HG03354 (cell line): Measurements from ENCODE around the gene MYO3A.
A peak's percentile ranks its signal among the peaks of the same experiment; 100 is the strongest.

ENCODE experiments used
- ATAC-seq: cut with Tn5 transposase; IDR thresholded peaks from one replicate; pipeline ENCODE4 v1.9.1; 2021; ENCODE audit warnings: mild to moderate bottlenecking; ENCODE audit not compliant: unreplicated experiment, poor library complexity, severe bottlenecking

The MYO3A gene

DNA sequence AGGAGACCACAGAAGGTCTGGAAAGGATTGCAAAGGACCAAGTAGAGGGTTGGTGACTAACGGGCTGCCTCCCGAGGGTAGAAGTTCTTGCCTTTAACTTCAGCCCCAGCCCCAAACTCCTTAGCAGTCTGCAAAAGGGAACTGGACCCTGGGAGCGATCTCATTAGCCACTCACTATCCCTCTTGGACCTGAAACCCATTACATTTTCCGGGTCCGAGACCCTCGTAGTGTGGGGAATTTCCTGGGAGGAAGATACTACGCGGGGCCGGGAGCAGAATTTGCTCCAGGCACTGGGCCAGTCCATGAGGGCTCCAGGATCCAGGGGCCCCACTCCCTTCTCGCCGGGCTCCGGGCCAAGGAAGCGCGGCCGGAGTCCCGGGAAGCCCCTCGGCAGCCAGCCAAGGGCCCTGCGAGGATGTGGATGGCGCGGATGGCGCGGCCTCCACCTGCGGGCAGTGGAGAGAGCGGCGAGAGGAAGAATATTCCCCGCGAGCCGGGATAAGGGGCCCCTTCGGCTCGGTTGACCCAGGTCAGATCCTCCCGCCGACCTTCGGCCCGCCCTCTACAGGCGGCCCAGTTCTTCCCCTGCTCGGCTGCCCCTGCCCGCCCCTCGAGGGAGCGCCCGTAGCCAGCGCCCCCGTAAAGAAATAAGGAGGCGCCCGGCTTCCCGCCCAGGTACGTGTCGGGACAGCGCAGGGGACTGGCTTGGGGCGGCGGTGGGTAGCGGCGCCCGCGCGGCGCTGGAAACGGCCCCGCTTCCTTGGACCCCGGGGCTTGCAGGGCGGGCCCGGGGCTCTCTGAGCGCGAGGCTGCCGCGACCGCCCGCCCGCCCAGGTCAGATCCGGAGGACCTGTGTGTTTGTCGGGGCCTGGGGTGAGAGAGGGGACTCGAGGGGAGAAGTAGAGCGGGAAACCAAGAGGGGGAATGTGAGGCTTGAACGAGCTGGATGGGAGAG lies at the start of gene MYO3A:
MYO3A (plus strand) TSS at position 577 of the 956 bp plus-strand sequence. CDS start 17,882 bp downstream, outside the sequence.
- ATAC-seq, result no peak

DNA sequence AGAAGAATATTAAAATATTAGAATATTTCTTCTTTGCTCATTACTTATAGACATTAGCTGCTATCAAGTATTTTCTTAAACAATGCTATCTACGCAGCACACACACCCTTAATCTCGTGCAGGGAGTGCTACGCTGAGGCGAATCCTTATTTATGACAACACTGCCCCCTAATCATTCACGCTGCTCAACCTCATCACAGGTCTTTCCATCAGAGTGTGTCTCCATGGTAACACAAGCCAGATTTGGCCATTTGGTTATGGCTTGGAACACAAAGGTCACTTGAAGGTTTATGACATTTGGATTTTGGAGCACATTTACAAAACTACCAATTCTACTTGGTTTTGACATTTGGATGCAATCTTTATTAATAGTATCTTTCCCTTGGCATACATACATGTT lies 45.4 kb upstream of the MYO3A start:
- ATAC-seq, result no peak

DNA sequence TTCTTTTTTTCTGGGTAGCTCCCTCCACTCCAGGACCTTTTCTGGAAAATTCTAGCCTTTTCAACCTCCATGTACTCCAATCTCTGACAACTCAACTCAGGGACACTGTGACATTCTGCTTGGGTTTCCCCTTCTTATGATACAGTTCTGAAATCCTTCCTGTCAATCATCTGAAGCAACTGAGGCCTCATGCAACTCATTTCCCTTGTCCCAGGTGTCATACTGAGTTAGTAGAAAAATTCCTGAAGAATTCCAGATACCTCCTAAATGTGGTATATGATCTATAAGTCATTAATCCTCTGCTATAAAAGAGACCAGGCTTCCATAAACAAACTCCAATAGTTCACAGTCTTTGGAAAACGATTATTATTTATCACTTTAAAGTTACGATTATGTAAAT lies 43.0 kb upstream of the MYO3A start:
- ATAC-seq, result no peak

DNA sequence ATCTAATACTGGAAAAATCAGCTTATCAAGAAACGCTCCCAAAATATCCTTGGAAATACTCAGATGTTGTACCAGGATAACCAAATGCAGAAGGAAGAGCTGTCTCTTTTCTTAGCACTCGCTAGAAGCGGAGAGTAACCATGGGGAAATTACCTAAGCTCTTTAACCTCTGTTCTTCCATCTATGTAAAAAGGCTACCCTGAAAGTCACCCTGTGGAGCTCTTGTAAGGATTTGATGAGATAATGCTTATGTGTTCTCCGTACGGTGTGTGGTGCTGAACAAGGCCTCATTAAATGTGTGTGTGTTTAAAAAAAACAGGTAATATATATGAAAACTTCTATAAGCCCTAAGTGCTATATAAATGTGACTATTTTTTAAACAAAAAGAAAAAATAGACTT lies 38.2 kb upstream of the MYO3A start:
- ATAC-seq, result no peak

DNA sequence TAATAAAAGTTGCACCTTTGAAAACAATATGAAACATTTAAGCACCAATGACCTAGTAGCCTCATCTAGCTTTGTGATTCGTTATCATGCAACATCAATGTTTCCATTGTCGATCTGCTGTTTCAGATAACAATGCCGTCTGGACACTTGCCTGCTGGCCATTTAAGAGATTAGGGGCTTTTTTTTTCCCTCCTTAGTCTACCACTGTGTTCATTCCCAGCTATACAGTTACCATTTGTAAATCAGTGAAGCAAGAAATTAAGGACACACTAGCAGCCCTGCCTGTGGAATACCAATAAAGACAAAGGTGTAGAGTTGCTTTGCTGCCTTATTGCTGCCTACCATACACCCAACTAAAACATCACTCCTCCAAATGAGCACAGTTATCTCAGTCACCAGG lies 37.6 kb upstream of the MYO3A start:
- no peak for ATAC-seq

DNA sequence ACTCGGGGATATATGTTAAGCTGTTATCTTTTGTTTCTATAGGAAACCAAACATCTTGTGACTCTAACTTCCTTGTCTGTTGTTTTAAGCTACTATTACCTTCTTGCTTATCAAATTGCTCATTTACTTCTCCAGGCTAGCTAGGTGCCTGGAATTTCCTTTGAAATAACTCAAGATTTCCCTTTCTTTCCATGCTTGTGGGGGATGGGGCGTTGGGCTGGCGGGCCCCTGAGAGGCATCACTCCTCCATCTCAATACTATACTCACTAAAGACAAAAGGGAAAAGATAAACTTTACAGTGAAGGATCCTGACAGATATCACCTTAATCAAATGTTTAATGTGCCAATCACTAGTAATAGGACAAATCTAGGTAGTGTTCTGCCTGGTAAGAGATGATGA lies 34.7 kb upstream of the MYO3A start:
- no peak for ATAC-seq

DNA sequence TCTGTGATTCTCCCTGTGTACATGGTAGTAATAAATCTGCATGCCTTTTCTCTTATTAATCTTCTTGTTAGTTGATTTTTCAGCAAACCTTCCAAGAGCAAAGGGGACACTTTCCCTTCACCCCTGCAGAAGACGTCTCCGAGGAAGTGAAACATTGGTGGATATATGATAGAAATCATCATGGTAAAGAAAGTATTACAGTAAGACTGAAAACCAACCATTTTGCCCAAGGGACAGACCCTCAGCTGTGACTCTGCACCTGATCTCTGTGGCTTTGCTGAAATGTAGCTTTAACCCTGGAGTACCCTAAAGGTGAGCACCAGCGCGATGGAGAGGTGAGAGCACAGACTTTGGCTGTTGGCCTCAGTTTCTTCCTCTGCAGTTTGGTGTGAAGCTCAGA lies 32.8 kb upstream of the MYO3A start:
- peak; percentile 54 for ATAC-seq

- ATAC-seq, result peak; percentile 38
These were observed 32.0 kb upstream of the MYO3A start for GRCh38 chr10:25902002-25902401.

- ATAC-seq, result no peak
These were observed 26.8 kb upstream of the MYO3A start for GRCh38 chr10:25907261-25907660.

DNA sequence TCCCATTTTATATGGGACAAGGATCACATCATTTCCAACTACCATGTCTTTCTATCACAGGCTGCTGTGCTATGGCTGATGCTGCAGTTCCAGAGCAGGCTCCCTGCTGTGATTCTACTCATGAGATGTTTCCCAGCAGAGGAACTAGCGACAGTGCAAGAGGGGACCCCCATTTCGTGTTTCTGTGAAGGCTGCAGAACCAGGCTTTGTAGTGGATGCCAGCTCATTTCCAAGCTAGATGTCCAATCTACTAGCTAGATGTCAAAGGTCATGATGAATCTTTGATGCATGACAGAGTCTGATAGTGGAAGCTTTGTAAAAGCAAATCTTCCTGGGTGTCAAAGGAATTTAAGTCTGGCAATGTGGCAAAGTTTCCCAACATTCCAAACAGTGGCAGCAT lies 21.2 kb upstream of the MYO3A start:
- no peak for ATAC-seq

GRCh38 chr10:25914776-25915175 lies 19.3 kb upstream of the MYO3A start:
- ATAC-seq, result no peak

DNA sequence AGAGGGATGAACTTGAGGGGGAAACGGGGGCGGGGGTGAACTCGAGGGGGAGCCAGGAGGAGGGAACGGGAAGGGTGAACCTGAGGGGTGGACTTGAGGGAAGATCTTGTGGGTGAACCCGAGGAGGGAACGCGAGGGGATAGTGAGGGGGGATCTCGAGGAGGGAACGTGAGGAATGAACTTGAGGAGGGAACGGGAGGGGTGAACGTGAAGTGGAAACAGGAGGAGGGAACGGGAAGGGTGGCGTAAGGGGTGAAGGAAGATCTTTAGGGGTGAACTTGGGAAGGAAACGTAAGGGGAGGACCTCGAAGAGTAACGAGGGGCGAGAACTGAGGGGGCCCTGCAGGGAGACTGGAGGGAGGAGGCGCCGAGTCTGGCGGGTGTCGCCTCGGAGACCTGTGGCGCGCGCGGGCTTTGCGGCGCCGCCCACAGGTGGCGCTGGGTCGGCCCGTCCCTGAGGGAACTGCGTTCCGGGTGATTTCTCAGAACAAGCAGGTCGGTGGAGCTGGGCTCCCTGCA lies 651 bp downstream of the MYO3A start:
- peak; percentile 69 for ATAC-seq

- ATAC-seq, result no peak
These were observed 4.4 kb downstream of the MYO3A start for GRCh38 chr10:25938405-25938804.

DNA sequence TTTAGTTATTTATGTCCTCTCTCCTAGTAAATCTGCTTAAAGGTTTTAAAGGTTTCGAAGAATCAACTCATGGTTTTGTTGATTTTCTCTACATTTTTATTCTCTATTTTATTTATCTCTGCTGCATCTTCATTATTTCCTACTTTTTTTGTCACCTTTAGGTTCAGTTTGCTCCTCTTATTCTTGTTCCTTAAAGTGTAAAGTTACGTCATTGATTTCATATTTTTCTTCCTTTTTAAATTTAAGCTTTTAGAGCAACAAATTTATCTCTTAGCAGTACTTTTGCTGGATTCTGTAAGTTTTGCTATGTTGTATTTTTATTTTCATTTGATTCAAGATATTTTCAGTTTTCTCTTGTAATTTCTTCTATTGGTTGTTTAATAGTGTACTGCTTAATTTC lies 10.7 kb downstream of the MYO3A start:
- ATAC-seq, result no peak

DNA sequence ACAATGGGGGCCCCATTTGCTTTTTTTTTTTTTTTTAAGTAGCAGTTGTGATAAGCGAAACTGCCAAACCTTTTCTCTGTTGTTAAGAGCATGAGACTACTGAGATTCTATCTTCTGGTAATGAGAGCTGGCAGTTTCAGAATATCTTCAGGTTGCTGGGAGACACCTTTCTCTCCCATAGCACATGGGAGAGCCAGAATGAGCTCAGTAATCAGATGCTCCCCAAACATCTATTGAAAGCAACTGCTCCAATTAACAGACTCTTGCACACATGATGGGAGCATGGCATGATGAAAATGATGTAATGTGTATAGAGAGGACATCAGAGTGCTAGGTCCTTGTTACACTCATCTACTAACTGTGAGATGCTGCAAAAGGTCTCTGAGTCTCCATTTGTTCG lies 18.8 kb downstream of the MYO3A start:
- ATAC-seq, result no peak

- ATAC-seq, result no peak
These were observed 20.8 kb downstream of the MYO3A start for GRCh38 chr10:25954851-25955250.

GRCh38 chr10:25959540-25960232 lies 25.7 kb downstream of the MYO3A start:
- ATAC-seq, result no peak

DNA sequence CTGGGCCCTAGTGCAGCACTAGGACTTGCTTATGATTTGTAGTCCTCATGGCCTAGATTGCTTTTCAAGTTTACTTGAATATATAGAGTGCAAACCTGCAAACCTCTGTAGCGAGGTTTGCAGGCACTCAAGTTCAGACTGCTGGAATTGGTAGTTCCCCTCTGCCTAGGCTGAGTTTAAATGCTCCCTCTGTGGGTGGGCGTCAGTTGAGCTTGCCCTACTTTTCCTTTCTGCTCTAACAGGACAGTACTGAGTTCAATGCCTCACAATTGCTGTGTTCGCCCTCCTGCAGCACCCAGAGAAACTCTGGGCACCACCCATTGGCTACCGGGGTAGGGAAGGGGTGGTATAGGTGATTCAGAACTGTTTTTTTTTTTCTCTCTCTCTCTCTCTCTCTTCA lies 31.6 kb downstream of the MYO3A start:
- no peak for ATAC-seq

DNA sequence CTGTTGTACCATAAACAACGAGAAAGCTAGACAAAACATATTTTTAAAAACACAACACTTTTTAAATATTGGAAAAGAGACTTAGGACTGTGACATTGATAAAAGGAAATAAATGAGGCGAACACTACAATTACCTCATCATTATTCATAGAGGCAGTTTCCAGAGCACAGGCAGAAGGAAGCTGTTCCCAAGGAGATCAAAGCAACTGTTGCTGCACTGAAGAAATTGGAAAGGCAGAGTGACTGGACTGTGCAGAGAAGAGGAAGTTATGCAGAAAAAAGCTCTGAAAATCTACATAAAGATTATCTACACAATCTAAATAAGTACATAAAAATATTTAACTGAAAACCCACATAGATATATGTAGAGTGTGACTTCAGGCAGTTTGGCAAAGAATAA lies 32.8 kb downstream of the MYO3A start:
- no peak for ATAC-seq

- no peak for ATAC-seq
These were observed 38.6 kb downstream of the MYO3A start for GRCh38 chr10:25972631-25973030.
